Mesodermal cell (in vitro differentiated cells): ENCODE data around the gene FBXO8.

Experiments used
- H3K27ac ChIP-seq: 2 replicates; pipeline ENCODE4 v1.7.0; 2013; ENCODE audit warnings: mild to moderate bottlenecking, low read depth, low read length, moderate library complexity; ENCODE audit not compliant: severe bottlenecking
- H3K36me3 ChIP-seq: 2 replicates; pipeline ENCODE4 v1.7.1; 2013; ENCODE audit warnings: mild to moderate bottlenecking, low read length, moderate library complexity; ENCODE audit not compliant: control insufficient read depth, insufficient read depth
- H3K4me1 ChIP-seq: one replicate; pipeline ENCODE4 v1.7.1; 2013; ENCODE audit warnings: mild to moderate bottlenecking, low read length; ENCODE audit not compliant: insufficient read depth, control insufficient read depth, poor library complexity, severe bottlenecking
- H3K4me3 ChIP-seq: 2 replicates; pipeline ENCODE4 v1.7.0; 2013; ENCODE audit warnings: low read length, control low read depth, mild to moderate bottlenecking; ENCODE audit not compliant: insufficient read depth, poor library complexity, severe bottlenecking; ENCODE audit errors: extremely low read depth
- H3K9me3 ChIP-seq: 2 replicates; pipeline ENCODE4 v1.7.1; 2013; ENCODE audit warnings: mild to moderate bottlenecking, low read length, moderate library complexity; ENCODE audit not compliant: control insufficient read depth
- WGBS, 2 experiments: methylation state at CpG; one replicate each; pipeline ENCODE4 v1.1.5; 2013; ENCODE audit warnings: missing lambda C conversion rate in 2 of 2; ENCODE audit not compliant: insufficient coverage in 2 of 2; 5-methylcytosine and 5-hydroxymethylcytosine counted together

Gene FBXO8

GRCh38 chr4:174284487-174284886 is 1.0 kb upstream of the FBXO8 start:
- no peaks in the 10 kb centered on the region for H3K9me3 ChIP-seq
- peak overlapping the region; percentile 85 for H3K4me3 ChIP-seq
- peak overlapping the region; percentile 95 for H3K27ac ChIP-seq
- WGBS, 2 experiments = 0 to 3% methylated on average over 3 of the region's 6 CpGs
- H3K4me1 ChIP-seq = no peaks in the 10 kb centered on the region
- H3K36me3 ChIP-seq = no peaks in the 10 kb centered on the region

- Histone ChIP-seq H3K27ac (peak overlapping the region; percentile 95), H3K4me1 (no peaks in the 10 kb centered on the region), H3K9me3 (no peaks in the 10 kb centered on the region), H3K4me3 (peak overlapping the region; percentile 85), H3K36me3 (no peaks in the 10 kb centered on the region)
- WGBS, 2 experiments = 3 to 7% methylated on average over 18 to 21 of the region's 22 CpGs
Measured at GRCh38 chr4:174282836-174283506, 496 bp downstream of the FBXO8 start.

- Histone ChIP-seq H3K36me3 (no peaks in the 10 kb centered on the region), H3K27ac (no peak overlapping the region), H3K4me1 (no peaks in the 10 kb centered on the region), H3K9me3 (no peaks in the 10 kb centered on the region), H3K4me3 (peak overlapping the region; percentile 85)
Measured at GRCh38 chr4:174281901-174282300, 1.6 kb downstream of the FBXO8 start.

DNA sequence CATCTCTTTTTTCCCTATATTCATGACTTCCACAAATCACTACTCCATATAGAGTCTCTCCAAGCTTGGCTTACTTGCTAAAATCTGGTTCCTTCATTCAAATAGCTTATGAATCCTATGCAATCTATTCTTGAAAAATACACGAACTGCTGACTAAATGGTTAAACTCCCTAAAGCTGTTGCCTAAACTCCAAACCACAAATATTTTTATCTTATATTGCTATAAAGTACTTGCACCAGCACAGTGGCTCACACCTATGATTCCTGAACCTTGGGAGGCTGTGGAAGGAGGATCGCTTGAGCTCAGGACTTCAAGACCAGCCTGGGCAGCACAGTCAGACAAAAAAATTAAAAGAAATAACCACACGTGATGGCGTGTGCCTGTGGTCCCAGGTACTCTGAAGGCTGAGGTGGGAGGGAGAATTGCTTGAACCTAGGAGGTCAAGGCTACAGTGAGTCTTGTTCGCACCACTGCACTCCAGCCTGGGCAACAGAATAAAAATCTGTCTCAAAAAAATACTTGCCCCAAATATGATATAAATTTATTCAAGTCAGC is 2.2 kb downstream of the FBXO8 start:
- Histone ChIP-seq H3K4me1 (no peaks in the 10 kb centered on the region), H3K9me3 (no peaks in the 10 kb centered on the region), H3K4me3 (no peak overlapping the region), H3K27ac (no peak overlapping the region), H3K36me3 (no peaks in the 10 kb centered on the region)
- 93 to 100% methylated on average over 2 of the region's 5 CpGs for WGBS, 2 experiments

GRCh38 chr4:174279433-174280155 is 3.9 kb downstream of the FBXO8 start:
- 86% methylated on average over 1 to 2 of the region's 3 CpGs for WGBS, 2 experiments
- H3K36me3 ChIP-seq = no peaks in the 10 kb centered on the region

GRCh38 chr4:174278467-174278866 is 5.0 kb downstream of the FBXO8 start:
- Histone ChIP-seq H3K27ac (no peak overlapping the region), H3K4me3 (no peak overlapping the region), H3K4me1 (no peaks in the 10 kb centered on the region), H3K36me3 (no peaks in the 10 kb centered on the region), H3K9me3 (no peaks in the 10 kb centered on the region)

More at GRCh38 chr4:174279433-174280155, 3.9 kb downstream of the FBXO8 start:
- no peaks in the 10 kb centered on the region for H3K9me3 ChIP-seq
- H3K4me3 ChIP-seq = no peak overlapping the region
- no peaks in the 10 kb centered on the region for H3K4me1 ChIP-seq
- H3K27ac ChIP-seq = no peak overlapping the region

DNA sequence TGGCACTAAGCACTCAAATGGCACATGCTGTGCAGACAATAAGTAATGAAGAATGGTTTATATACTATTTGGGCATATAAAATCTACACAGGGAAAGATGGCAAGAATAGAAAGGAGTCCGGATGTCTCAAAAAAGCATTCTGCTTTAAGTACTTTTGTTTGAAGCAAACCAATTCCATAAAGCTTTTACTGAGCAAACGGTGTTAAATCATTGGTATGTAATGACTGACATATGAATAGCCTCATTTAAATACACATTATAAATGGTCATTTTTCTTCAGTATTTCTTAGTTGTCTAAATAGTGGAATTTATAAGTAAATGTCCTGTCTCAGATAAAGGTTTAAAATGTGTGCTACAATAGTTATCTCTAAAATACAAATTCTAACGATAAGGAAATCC is 6.0 kb downstream of the FBXO8 start:
- Histone ChIP-seq H3K36me3 (no peaks in the 10 kb centered on the region), H3K4me1 (no peaks in the 10 kb centered on the region), H3K4me3 (no peak overlapping the region), H3K9me3 (no peaks in the 10 kb centered on the region), H3K27ac (no peak overlapping the region)
- no CpG with 5 or more reads among the region's 3 CpGs for WGBS, 2 experiments

DNA sequence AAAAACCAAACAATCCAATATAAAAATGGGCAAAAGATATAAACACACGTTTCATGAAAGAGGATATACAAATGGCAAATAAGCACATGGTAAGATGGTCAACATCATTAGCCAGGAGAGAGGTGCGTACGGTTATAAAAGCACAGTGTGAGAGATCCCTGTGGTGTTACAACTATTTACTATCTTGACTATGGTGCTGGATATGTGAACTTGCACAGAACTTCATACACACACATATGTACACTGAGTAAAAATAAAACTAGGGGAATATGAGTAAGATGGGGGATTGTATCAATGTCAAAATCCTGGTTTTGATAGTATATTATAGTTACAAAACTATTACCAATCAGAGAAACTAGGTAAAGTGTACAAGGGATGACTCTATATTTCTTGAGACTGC is 8.4 kb downstream of the FBXO8 start:
- no peak overlapping the region for H3K27ac ChIP-seq
- 50 to 88% methylated on average over 1 to 3 of the region's 3 CpGs for WGBS, 2 experiments
- no peaks in the 10 kb centered on the region for H3K4me1 ChIP-seq
- no peaks in the 10 kb centered on the region for H3K9me3 ChIP-seq
- no peak overlapping the region for H3K4me3 ChIP-seq
- no peaks in the 10 kb centered on the region for H3K36me3 ChIP-seq

- no peak overlapping the region for H3K27ac ChIP-seq
- no peak overlapping the region for H3K4me3 ChIP-seq
- no peaks in the 10 kb centered on the region for H3K4me1 ChIP-seq
- no peaks in the 10 kb centered on the region for H3K9me3 ChIP-seq
- no peaks in the 10 kb centered on the region for H3K36me3 ChIP-seq
- no CpG with 5 or more reads among the region's 3 CpGs for WGBS, 2 experiments
Measured at GRCh38 chr4:174274436-174274835, 9.0 kb downstream of the FBXO8 start.

DNA sequence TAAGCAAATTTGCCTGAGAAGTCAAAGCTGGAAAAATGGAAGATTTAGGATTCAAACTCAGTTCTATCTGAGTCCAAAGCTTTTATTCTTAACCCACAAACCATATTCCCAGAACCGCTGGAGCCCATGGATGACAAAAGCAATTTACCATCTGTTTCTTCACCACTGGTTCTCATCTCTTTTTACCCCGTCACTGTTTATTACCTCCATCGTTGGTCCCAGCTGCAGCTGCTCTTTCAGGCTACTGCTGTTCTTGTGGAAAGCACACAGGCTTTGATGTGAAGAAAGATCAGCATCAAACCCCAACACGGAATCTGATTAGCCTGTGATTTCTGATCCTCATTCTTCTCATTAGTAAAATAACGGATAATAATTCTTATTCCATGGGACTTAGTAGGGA is 9.5 kb downstream of the FBXO8 start:
- Histone ChIP-seq H3K9me3 (no peaks in the 10 kb centered on the region), H3K27ac (no peak overlapping the region), H3K4me3 (no peak overlapping the region), H3K36me3 (no peaks in the 10 kb centered on the region), H3K4me1 (no peaks in the 10 kb centered on the region)
- 87 to 91% methylated on average over 3 of the region's 5 CpGs for WGBS, 2 experiments

GRCh38 chr4:174266416-174266815 is 17.1 kb downstream of the FBXO8 start:
- Histone ChIP-seq H3K36me3 (no peaks in the 10 kb centered on the region), H3K4me1 (no peaks in the 10 kb centered on the region), H3K9me3 (no peaks in the 10 kb centered on the region), H3K4me3 (no peak overlapping the region), H3K27ac (no peak overlapping the region)
- WGBS, 2 experiments = 57 to 92% methylated on average over 1 to 2 of the region's 2 CpGs
